ENCODE measurements around the gene TCP11. TPM values are rescaled to one million over a fixed set of nuclear protein-coding genes. Genes with fewer than 3 reads are reported as not detected.
A peak's percentile ranks its signal among the peaks of the same experiment; 100 is the strongest.

TCP11 gene
- total and polyA plus RNA-seq, 2 of the 13 experiments (the other 11 are each of a cell fraction or from before 2014, with no cell fraction given) = 0.04 TPM; not detected in 1

DNA sequence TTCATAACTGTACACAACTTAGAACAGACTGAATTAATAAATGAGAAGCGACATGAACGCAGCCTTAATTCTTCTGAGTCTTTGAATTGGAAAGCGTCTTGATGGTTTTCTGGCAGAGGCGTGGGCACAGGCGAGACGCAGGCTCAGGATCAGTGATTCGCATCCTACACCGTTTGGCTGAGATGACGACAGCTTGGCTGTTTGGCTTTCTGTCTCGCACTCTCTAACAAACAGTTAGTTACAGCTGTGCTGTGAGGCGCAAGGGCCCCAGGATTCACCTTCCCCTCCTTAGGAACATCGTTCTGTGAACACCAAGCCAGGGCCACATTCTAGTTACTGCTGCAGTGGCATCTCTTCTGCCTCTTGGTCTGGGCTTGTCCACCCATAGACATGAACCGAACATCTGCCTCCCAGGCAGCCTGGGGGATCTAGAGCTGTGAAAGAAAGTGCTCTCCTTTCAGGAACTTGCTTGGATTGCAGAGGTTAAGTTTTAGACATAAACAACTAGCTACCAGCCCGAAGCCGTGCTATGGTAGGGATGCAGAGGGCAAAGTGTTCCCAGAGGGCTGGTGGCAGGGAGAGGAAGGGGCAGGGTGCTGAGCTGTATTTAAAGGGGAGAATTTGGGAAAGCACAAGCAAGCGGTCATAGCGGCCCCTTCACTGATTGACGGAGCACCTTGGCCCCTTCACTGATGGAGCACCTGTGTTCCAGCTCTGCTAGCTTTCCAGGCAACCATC is 49.6 kb downstream of the TCP11 start:
- H3K9ac ChIP-seq (ENCODE audit: insufficient read depth, low read depth, low read length) = no peak overlapping the region
- H3K4me1 ChIP-seq (ENCODE audit: insufficient read depth, low read length) = peaks cover 13% of the 10 kb centered on the region
- FAIRE-seq (no peak), DNase-seq (ENCODE audit: low spot score) (no peak), ATAC-seq (no peak)
- no peak overlapping the region for H3K4me3 ChIP-seq (replicated peaks in 1 of 3; ENCODE audit: insufficient read depth in 1 of 3, low read depth in 2 of 3, low read length in 3 of 3)
- H4K20me1 ChIP-seq (ENCODE audit: insufficient read depth, low read length) = no peaks in the 10 kb centered on the region
- BruUV-seq (replicated peaks) = no TSS peak
- H3K4me2 ChIP-seq (ENCODE audit: low read depth, low read length) = no peak overlapping the region
- no peaks in the 10 kb centered on the region for H3K27me3 ChIP-seq (ENCODE audit: control insufficient read depth in 1 of 2, insufficient read depth in 2 of 2, low read length in 2 of 2)
- intact Hi-C loops (cut with micrococcal nuclease; ENCODE audit: unreplicated experiment) = no loop called here
- H3K9me3 ChIP-seq (ENCODE audit: low read length) = no peaks in the 10 kb centered on the region
- H3K27ac ChIP-seq (ENCODE audit: extremely low read length, insufficient read depth, low read length) = no peak overlapping the region
- TF ChIP-seq ZNF775 (CRISPR knock-in tag; IDR thresholded peaks at IDR 0.05; ENCODE audit: borderline replicate concordance) (no peak), ZNF3 (CRISPR knock-in tag; IDR thresholded peaks at IDR 0.05) (no peak), ATF7 (IDR thresholded peaks at IDR 0.05) (no peak), ATF7 (CRISPR knock-in tag; IDR thresholded peaks at IDR 0.05) (no peak), PTBP1 (IDR thresholded peaks at IDR 0.05; ENCODE audit: low read depth, low read length, poor library complexity, severe bottlenecking) (no peak), SIN3A (IDR thresholded peaks at IDR 0.05; ENCODE audit: borderline replicate concordance, low read depth, low read length) (no peak), PAF1 (CRISPR knock-in tag; IDR thresholded peaks at IDR 0.05) (0 out of 2 replicates have a peak, but pooled peaks have one; percentile 47), NONO (IDR thresholded peaks at IDR 0.05) (no peak), NONO (CRISPR knock-in tag; conservative IDR thresholded peaks at IDR 0.05) (no peak)
- TF ChIP-seq, protein P1, sequence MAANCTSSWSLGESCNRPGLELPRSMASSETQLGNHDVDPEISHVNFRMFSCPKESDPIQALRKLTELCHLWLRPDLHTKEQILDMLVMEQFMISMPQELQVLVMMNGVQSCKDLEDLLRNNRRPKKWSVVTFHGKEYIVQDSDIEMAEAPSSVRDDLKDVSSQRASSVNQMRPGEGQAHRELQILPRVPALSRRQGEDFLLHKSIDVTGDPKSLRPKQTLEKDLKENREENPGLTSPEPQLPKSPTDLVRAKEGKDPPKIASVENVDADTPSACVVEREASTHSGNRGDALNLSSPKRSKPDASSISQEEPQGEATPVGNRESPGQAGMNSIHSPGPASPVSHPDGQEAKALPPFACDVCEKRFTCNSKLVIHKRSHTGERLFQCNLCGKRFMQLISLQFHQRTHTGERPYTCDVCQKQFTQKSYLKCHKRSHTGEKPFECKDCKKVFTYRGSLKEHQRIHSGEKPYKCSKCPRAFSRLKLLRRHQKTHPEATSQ (CRISPR knock-in tag; IDR thresholded peaks at IDR 0.05; ENCODE audit: borderline replicate concordance) = no peak
- CTCF ChIA-PET (ENCODE audit: low intra/inter-chr PET ratio, low total read pairs) = no interaction called here
- POLR2A ChIA-PET = no interaction called here
- WGBS (ENCODE audit: low lambda C conversion rate) = 94% methylated on average over 18 of the region's 18 CpGs
- H2AFZ ChIP-seq (ENCODE audit: low read length) = no peak overlapping the region
- in situ Hi-C loops (cut with HindIII; ENCODE audit: extremely low pct_ligation_motif_present, low pct_unique_long_range_greater_than_20kb) = no loop called here
- H3K79me2 ChIP-seq (ENCODE audit: insufficient read depth, low read length) = no peaks in the 10 kb centered on the region
- H3K36me3 ChIP-seq (replicated peaks in 1 of 2; ENCODE audit: control insufficient read depth in 1 of 2, insufficient read depth in 2 of 2, low read length in 2 of 2) = peaks cover 6 to 12% of the 10 kb centered on the region in 2 experiments; a peak in 3 of 5 replicates

Data from HepG2 (cell line).